IPS-18c (cell line): Measurements from ENCODE around the gene SH2D1B.
"Not testable (repeated sequence)": the region's sequence is repeated elsewhere in the genome, so short reads cannot be mapped to it uniquely, and the experiment has no call there.

Source experiments
- H3K4me3 ChIP-seq: 2 replicates; pipeline ENCODE4 v1.7.0; 2013; ENCODE audit warnings: low read depth, mild to moderate bottlenecking, low read length, moderate library complexity; ENCODE audit not compliant: insufficient read depth
- H3K9me3 ChIP-seq: one replicate; pipeline ENCODE4 v1.6.1; 2013; ENCODE audit warnings: mild to moderate bottlenecking, low read length, moderate library complexity; ENCODE audit not compliant: control insufficient read depth, insufficient read depth

Gene SH2D1B

DNA sequence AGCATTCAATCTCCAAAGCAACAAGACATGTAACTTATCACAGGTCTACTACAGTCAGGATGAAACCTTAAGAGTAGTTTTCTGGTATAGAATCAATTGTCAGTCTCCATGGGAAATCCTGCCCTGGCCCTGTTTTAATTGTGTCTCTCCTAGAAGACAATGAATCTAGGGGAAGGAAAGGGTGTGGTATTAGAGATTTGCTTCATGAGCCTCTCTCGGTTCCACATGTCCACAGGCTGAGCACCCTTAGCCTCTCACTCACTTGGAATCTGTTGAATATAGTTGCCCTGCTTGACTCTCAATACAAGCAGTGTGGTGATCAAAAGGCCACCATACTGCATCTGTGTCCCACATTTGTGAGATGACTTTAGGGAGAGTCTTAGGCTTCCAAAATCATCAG, 53.0 kb downstream of the SH2D1B start:
- Histone ChIP-seq H3K4me3 (no peak overlapping the region), H3K9me3 (no peaks in the 10 kb centered on the region)

DNA sequence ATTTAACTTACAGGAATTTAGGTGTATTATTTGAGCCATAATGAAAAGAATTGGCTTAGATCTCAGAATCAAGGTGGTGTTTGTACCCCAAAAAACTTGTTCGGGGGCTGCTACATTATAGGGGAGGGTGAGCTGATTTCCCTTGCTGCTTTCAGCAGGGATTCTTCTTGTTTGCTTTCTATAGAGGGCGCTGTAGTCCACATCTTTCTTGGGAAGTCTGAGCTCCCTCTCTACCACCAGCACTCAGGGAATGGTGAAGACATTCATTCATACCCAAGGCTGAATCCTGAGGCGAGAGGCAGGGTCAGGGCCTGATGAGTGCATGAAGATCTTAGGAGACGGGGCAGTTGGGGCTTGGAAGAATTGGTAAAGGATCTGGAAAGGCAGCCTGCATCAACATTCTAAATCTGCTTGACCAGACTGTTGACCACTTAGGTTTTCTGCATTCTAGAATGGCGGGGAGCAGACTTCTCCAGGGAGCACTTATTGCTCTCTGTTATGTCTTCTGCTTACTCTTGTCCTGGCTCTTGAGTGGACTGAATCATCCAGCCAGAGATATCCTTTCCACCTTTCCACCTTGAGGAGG, 54.2 kb downstream of the SH2D1B start:
- no peaks in the 10 kb centered on the region for H3K9me3 ChIP-seq
- no peak overlapping the region for H3K4me3 ChIP-seq

DNA sequence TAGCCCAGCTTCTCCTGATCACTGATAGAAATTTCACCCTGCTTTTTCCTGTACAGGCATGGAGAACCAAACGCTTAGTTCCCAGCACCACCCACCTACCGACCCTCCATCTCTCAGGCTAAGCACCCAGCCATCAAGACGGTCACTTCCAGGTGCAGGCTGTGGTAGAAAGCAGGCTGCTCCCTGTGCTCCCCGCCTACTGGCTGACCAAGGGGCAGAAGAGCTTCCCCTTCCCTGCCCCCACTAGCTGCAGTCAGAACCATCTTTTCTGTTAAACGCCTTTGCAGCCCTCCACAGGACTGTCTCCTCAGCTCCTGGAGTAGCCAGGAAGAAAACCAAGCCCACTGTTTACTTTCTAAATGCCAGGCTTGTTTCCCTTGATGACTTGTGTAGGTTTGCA, 58.2 kb downstream of the SH2D1B start:
- Histone ChIP-seq H3K4me3 (no peak overlapping the region), H3K9me3 (no peaks in the 10 kb centered on the region)

DNA sequence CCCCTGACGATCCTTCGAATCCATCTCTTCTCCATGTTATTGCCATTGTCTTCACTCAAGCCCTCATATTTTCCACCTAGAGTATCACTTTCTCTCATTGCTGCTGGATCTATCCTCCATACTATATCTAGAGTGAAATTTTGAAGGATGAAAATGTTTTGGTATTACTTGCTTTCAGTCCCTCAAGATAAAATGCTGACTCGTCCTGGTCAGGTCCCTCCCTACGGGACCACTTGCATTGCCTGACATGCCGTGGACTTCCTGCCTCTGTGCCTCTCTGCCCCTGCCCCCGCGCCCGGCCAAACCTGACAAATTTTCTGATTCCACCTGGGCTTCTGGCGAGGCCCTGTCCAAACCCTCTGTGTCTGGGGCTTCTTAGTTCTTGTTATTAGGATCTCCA, 58.9 kb downstream of the SH2D1B start:
- no peak overlapping the region for H3K4me3 ChIP-seq
- H3K9me3 ChIP-seq = no peaks in the 10 kb centered on the region

DNA sequence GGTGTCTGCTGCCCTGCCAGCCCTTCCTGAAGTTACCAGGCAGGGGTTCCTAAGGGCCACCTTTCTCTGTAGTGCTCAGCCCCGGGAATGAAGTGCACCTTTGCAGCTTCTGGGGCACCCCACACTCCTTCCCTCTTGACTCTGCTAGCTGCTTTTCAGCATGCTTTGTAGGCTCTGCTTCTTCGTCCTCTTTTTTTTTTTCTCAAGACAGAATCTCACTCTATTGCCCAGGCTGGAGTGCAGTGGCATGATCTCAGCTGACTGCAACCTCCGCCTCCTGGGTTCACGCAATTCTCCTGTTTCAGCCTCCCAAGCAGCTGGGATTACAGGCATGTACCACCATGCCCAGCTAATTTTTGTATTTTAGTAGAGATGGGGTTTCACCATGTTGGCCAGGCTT, 60.1 kb downstream of the SH2D1B start:
- not testable (repeated sequence) for H3K9me3 ChIP-seq, H3K4me3 ChIP-seq

DNA sequence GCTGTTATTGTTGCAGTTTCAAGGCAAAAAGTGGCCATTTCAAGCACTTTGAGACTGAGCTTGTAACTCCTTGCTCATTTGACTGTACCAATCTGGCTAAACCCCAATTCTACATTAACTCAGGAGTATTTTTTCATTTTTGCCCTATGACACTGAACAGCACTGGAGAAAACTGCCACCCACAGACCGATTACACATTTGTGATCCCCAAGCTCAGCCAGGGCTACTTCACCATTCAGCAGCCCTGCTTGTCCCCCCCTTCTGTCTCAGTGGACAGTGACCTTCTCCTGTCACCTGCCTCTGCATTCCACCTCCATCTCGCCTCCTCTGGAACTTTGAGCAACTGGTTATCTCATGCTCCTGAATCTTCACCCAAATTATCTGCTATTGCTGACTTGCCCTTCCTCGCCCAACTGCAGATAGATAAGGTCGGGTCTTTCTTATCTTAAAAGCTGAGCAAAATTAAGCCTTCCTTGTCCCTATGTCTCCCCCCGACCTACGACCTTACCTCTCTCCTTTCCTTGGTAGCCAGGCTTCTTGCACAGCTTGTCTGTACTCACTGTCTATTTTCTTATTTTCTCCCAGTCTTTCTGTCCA, 60.6 kb downstream of the SH2D1B start:
- no peaks in the 10 kb centered on the region for H3K9me3 ChIP-seq
- H3K4me3 ChIP-seq = no peak overlapping the region

DNA sequence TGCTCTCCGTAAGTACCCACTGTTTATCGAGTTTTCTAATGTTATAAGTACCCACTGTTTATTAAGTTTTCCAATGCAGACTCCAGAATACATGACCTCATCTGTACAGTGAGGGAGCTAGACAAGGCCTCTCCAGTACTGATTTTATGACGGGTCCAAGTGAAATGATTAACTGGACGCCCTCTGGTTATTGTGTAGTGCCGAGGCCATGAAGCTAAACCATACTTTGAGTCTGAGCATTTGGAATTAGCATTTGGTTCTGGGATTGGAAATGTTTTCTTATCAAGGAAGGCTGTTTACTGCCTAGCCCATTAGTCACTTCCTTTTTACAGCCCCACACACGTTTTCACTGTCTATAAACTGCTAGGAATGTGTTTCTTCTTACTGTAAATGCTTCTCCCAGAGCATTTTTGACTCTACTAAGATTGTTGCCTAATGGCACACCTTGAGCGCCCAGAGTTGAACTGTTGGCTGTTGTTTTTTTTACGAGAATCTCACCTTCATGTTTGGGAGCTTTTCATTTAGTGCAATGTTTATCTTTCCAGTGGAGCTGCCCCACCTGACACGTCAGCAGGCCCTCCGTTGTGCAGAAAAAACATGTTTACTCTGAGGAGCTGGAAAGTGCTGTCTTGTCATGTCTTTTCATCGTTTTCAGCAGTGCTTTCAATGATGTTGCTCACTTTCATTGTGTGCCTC, 62.2 kb downstream of the SH2D1B start:
- Histone ChIP-seq H3K9me3 (no peaks in the 10 kb centered on the region), H3K4me3 (no peak overlapping the region)

DNA sequence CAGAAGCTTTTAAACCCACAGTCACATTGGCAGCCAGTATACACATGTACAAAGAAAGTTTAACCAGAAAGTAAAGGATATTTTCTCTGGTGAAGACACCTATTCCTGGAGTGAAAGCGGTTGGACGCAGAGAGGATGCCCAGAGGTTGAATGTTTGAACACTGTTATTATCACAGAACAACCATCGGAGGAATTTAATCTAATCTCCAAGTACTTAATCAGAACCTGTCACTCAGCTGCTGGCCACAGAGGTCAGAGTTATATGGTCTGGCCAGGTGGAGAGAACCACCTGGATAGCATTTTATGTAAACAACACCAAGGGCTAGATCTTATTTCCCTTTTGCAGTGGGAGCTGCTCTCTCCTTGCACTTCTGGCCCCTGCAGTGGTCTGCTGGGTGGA, 64.7 kb downstream of the SH2D1B start:
- no peaks in the 10 kb centered on the region for H3K9me3 ChIP-seq

More for the DNA sequence above, 64.7 kb downstream of the SH2D1B start:
- H3K4me3 ChIP-seq = no peak overlapping the region
